Measurements from ENCODE around the gene HRH3. TPM values are rescaled to one million over a fixed set of nuclear protein-coding genes. Genes with fewer than 3 reads are reported as not detected.

Gene HRH3
- total RNA-seq, 1 experiment from 2014 or later: 1.8 TPM

- WGBS (ENCODE audit: extremely low coverage, insufficient read length, low lambda C conversion rate): no CpG with 5 or more reads among the region's 6 CpGs
- Histone ChIP-seq H3K23me2 (ENCODE audit: insufficient read length, low read depth, low read length, poor library complexity, severe bottlenecking) (no peaks in the 10 kb centered on the region), H2BK120ac (ENCODE audit: low read depth, low read length, poor library complexity, severe bottlenecking) (no peak overlapping the region), H3K27me3 (ENCODE audit: insufficient read depth, low read length) (no peaks in the 10 kb centered on the region), H4K8ac (replicated peaks; ENCODE audit: insufficient read length, low read depth, low read length) (no peak overlapping the region), H3T11ph (ENCODE audit: low read length) (no peak overlapping the region), H3K4me1 (ENCODE audit: insufficient read depth, low read length) (no peaks in the 10 kb centered on the region; the same call in 1 of the 2 replicates), H2BK5ac (ENCODE audit: insufficient read length, low read length) (no peak overlapping the region), H3K56ac (ENCODE audit: insufficient read length, low read depth, low read length) (no peak overlapping the region), H3K14ac (ENCODE audit: insufficient read depth, low read length) (no peak overlapping the region), H3K27ac (ENCODE audit: insufficient read length, low read depth, low read length) (no peak overlapping the region), H2AFZ (ENCODE audit: low read length) (no peak overlapping the region), H3K79me1 (ENCODE audit: insufficient read depth, low read depth, low read length, poor library complexity, severe bottlenecking) (peaks cover 8% of the 10 kb centered on the region), H2AK5ac (ENCODE audit: insufficient read length, low read length) (no peak overlapping the region), H2BK20ac (ENCODE audit: low read depth, low read length, poor library complexity, severe bottlenecking) (no peak overlapping the region), H2BK15ac (ENCODE audit: low read depth, low read length) (no peak overlapping the region), H3K9me3 (ENCODE audit: control insufficient read depth, low read depth, low read length) (no peaks in the 10 kb centered on the region), H3K4ac (ENCODE audit: low read depth, low read length) (no peak overlapping the region), H4K91ac (ENCODE audit: insufficient read length, low read depth, low read length) (no peak overlapping the region), H3K4me2 (ENCODE audit: insufficient read depth, insufficient read length, low read length) (no peak overlapping the region), H3K79me2 (ENCODE audit: insufficient read depth, low read length) (peaks cover 7% of the 10 kb centered on the region; the same call in 1 of the 2 replicates), H3K23ac (ENCODE audit: insufficient read length, low read depth, low read length) (no peak overlapping the region), H2BK12ac (ENCODE audit: insufficient read length, low read depth, low read length) (no peak overlapping the region), H4K5ac (ENCODE audit: insufficient read length, low read depth, low read length) (no peak overlapping the region), H3K9ac (ENCODE audit: extremely low read depth, insufficient read length, low read length) (no peak overlapping the region), H4K20me1 (ENCODE audit: control insufficient read depth, insufficient read depth, insufficient read length) (no peaks in the 10 kb centered on the region), H3K18ac (ENCODE audit: insufficient read length, low read depth, low read length) (no peak overlapping the region)
- Mint-ChIP-seq H3K4me3 (no peak overlapping the region), H3K27me3 (ENCODE audit: low read depth) (no peaks in the 10 kb centered on the region), H3K36me3 (ENCODE audit: insufficient read depth in 1 of 3, low read depth in 3 of 3) (no peaks in the 10 kb centered on the region; a peak in 1 of 7 replicates), H3K27ac (no peak overlapping the region), H3K9me3 (no peaks in the 10 kb centered on the region), H3K4me1 (peaks cover 18 to 21% of the 10 kb centered on the region in 2 experiments)
- DNase-seq: no peak
- no peak for TF ChIP-seq CTCF (conservative IDR thresholded peaks at IDR 0.05)
Observed at GRCh38 chr20:62248890-62249560, 28.9 kb upstream of the HRH3 start.
